ENCODE measurements around the gene DDAH1.

DNA sequence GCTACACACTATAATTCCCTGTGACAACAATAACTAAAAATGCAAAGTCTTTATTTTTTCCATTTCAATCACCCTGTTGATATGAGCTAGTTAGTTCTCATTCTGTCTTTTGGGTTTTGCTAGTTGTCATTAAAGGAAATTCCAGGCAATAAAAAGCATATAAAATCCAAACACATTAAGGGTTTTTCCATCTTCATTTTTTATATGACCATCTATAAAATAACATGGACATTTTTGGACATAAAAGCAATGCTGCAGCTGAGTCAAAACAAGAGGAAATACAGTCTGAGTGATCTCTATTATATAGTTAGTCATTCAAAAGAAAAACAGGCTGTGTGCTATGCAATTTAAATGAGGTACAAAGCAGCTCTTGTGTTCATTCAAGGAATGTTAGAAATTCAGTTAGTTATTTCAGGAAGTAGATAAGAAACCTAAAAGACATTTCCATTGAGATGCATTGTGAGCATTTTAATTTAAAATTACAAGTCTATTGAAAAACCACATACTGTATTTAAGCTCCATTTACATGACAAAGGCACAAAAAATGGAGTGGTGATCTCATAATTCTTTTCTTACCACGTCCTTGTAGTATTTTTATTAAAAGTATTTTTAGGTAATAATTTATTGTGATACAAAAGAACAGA lies 121.2 kb downstream of the DDAH1 start:
- TF ChIP-seq POLR2A (IDR thresholded peaks at IDR 0.05; ENCODE audit: low read length) (no peak), GATA1 (IDR thresholded peaks at IDR 0.05; ENCODE audit: low read depth, low read length) (no peak)
